ENCODE measurements around the gene ZBTB8B.
"Not testable (repeated sequence)": the region's sequence is repeated elsewhere in the genome, so short reads cannot be mapped to it uniquely, and the experiment has no call there.

The ZBTB8B gene

GRCh38 chr1:32470431-32470830 lies 5.6 kb downstream of the ZBTB8B start:
- DNase-seq (ENCODE audit: low read depth) = no peak

DNA sequence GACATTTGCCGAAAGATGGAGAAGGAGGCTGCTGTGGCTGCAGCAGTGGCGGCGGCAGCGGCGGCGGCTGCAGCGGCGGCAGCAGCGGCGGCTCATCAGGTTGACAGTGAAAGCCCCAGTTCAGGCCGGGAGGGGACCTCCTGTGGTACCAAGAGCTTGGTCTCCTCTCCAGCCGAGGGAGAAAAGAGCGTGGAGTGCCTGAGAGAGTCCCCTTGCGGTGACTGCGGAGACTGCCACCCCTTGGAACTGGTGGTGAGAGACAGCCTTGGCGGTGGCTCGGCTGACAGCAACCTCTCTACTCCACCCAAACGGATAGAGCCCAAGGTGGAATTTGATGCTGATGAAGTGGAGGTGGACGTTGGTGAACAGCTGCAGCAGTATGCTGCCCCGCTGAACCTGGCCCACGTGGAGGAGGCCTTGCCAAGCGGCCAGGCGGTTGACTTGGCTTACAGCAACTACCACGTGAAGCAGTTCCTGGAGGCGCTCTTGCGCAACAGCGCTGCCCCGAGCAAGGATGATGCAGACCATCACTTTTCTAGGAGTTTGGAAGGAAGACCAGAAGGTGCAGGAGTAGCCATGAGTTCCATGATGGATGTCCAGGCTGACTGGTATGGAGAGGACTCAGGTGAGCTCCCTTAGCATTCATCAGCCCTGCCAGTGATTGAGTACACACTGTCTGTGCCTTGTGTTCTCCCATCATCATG lies 6.3 kb downstream of the ZBTB8B start:
- no peak for DNase-seq (ENCODE audit: low read depth)

DNA sequence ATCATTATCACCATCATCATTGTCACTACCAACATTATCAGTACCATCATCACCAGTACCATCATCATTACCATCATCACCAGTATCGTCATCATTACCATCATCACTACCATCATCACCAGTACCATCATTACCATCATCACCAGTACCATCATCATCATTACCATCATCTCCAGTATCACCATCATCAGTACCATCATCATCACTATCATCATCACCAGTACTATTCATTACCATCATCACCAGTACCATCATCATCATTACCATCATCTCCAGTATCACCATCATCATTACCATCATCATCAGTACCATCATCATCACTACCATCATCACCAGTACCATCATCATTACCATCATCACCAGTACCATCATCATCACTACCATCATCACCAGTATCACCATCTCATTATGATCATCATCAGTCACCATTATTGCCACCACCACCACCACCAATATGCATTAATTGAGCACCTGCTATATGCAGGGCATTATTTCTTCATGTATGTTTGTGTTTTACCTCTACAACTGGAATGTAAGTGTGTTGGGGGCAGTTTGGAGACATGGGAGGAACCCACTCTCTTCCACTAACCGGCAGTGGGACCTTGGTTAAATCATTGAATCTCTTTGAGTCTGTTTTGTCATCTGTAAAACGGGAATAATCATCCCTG lies 7.0 kb downstream of the ZBTB8B start:
- no peak for DNase-seq (ENCODE audit: low read depth)

GRCh38 chr1:32472966-32473365 lies 8.1 kb downstream of the ZBTB8B start:
- DNase-seq (ENCODE audit: low read depth) = not testable (repeated sequence)

GRCh38 chr1:32474954-32475353 lies 10.1 kb downstream of the ZBTB8B start:
- DNase-seq (ENCODE audit: low read depth) = no peak

DNA sequence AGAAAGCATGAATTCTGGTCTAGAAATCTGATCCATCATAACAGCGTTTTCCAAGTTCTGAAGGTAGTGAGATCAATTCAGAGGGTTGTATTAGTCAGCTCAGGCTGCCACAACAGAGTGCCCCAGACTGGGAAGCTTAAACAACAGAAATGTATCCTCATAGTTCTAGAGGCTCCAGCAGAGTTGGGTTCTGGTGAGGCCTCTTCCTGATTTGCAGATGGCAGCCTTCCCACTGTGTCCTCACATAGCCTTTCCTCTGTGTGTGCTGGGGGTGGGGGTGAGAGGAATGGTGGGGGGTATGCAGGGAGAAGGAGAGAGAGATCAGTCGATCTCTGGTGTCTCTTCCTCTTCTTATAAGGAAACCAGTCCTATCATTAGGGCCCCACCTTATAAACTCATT lies 15.1 kb downstream of the ZBTB8B start:
- DNase-seq (ENCODE audit: low read depth) = no peak

- no peak for DNase-seq (ENCODE audit: low read depth)
Measured at GRCh38 chr1:32480761-32481160, 15.9 kb downstream of the ZBTB8B start.

GRCh38 chr1:32481788-32482187 lies 16.9 kb downstream of the ZBTB8B start:
- not testable (repeated sequence) for DNase-seq (ENCODE audit: low read depth)

- no peak for DNase-seq (ENCODE audit: low read depth)
Measured at GRCh38 chr1:32485554-32486255, 20.8 kb downstream of the ZBTB8B start.

DNA sequence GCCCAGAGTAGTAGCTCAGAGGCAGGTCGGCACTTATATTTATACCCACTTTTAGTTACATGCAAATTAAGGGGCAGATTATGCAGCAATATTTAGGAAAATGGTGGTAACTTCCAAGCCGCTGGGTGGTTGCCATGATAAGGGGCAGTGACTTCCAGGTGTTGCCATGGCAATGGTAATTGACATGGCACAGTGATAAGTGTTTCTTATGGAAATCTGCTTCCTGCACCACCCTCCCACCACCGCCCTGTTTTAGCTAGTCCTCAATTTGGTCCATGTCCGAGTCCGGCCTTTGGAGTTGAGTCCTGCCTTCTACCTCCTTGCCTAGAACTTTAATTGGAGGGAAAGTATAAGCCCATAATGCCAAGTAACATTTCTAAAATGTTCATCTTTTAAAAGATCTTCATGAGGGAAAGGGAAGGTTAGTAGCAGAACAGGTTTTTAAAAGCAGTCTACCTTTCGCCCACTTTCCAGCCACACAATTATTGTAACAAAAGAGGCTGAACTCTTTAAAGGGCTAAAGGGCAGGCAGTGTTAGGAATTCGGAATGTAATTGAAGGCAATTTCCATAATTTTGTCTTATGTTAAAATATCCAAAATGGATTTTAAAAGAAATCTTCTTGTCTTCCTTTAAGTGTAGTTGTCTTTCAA lies 21.7 kb downstream of the ZBTB8B start:
- DNase-seq (ENCODE audit: low read depth) = no peak

DNA sequence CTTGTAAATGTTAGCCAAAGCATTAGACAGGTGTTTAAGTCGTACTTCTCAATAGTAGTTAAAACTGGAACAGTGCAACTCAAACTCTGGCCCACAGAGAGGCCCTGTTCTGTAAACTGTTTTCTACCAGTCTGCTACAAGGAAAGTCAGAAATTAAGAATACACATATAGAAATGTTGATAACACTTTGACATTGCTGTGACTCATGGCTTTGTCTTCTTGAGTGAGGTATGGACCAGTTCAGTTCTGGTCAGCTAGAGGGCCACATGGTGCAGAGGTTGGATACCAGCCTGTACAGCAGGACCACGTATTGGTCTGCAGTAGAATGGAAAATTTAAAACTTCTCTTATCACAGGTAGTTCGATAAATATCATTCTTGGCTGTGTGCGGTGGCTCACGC lies 22.3 kb downstream of the ZBTB8B start:
- no peak for DNase-seq (ENCODE audit: low read depth)

DNA sequence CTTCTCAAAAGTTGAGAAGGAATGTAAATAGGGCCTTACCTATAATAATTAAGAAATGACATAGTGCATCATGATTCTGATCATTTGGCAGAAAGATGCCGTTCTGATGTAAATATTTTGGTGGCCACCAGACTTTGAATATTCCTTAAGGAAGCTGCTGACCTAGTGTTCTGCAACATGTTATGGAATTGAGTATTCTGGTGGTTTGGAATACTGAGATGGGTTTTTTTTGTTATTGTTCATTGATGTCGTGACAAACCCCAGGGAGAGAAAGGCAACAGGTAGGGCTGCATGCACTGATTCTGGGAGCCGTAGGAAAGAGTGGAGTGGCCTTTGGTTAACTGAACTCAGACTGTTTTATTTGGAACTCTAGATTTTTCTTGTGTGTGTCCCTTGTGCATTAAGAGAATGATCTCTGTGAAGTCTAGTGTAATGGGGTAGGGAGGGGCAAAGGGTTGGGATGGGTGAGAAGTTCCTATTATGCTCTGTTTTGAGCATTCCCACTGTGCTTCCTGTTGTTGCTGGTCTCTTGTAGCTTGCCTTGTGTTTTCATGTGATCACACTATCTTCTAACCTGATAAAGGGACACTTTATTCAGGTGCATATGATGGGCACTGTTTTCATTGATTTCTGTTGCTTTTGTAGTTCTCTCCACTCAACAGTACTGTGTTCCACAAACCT lies 25.0 kb downstream of the ZBTB8B start:
- DNase-seq (ENCODE audit: low read depth) = no peak

GRCh38 chr1:32491386-32491785 lies 26.5 kb downstream of the ZBTB8B start:
- DNase-seq (ENCODE audit: low read depth) = no peak

DNA sequence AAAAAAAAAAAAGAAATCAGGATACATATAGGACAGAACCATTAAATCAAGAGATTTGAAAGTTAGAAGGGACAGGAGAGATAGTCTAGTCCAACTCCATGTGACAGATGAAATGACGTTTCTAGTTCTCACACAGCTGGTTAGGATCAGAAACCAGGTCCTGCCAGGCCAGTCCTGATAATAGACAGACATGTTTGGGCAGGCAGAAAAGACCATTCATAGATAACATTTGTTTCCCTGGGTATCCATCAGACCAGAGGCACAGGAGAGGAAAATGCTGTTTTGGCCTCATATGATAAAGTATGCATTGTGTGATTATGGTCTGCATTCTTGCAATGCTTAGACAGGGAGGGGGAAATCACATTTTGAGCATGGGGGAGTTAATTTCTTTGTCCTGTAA lies 29.3 kb downstream of the ZBTB8B start:
- DNase-seq (ENCODE audit: low read depth) = no peak

DNA sequence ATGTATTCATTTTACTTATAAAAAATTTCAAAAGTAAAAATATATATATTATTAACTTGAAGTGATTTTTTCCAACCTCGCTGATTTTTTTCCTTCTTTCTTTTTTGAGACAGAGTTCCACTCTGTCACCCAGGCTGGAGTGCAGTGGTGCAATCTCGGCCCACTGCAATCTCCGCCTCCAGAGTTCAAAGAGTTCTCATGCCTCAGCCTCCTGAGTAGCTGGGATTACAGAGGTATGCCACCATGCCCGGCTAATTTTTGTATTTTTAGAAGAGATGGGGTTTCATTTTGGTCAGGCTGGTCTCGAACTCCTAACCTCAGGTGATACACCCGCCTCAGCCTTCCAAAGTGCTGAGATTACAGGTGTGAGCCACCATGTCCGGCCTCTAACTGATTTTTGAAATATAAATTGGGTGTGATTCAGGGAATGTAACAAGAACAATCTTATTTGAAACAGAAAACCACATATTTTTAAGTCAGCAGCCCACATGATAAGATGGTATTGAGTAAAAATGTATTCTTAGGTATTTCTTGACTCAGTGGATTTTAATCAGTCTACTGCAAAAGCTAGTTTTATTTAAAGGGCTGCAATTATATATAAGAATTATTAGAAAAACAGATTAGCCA lies 30.0 kb downstream of the ZBTB8B start:
- no peak for DNase-seq (ENCODE audit: low read depth)

- no peak for DNase-seq (ENCODE audit: low read depth)
Measured at GRCh38 chr1:32496127-32496526, 31.3 kb downstream of the ZBTB8B start.

- no peak for DNase-seq (ENCODE audit: low read depth)
Measured at GRCh38 chr1:32498751-32499150, 33.9 kb downstream of the ZBTB8B start.

- DNase-seq (ENCODE audit: low read depth) = no peak
Measured at GRCh38 chr1:32500387-32501209, 35.7 kb downstream of the ZBTB8B start.

- DNase-seq (ENCODE audit: low read depth) = no peak
Measured at GRCh38 chr1:32501865-32502264, 37.0 kb downstream of the ZBTB8B start.

DNA sequence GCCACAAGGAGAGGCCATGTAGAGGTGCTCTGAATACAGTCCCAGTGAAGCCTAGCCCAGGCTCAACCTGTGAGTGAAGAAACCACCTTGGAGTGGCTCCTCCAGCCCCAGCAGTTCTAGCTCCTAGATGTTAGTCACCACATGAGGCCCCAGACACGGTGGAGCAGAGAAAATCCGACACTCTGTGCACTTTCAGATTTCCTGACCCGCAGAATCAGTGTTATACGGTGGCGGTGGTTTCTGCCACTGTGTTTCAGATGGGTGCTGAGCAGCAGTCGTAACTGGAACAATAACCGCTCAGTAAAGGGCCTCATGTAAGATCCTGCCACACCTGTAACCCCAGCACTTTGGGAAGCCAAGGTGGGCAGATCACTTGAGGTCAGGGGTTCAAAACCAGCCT lies 38.3 kb downstream of the ZBTB8B start:
- DNase-seq (ENCODE audit: low read depth) = no peak

- no peak for DNase-seq (ENCODE audit: low read depth)
Measured at GRCh38 chr1:32507021-32507420, 42.1 kb downstream of the ZBTB8B start.

Measured in GM04503 (cell line).